HTR-8/SVneo (cell line): ENCODE data around the gene PSMG1.

Experiments used
- DNase-seq: peaks from one replicate; pipeline ENCODE4 v3.0.0; 2011; ENCODE audit warnings: low spot score, mixed read lengths; ENCODE audit not compliant: insufficient read length
- FAIRE-seq: peaks from 2 replicates; lab custom pipeline; 2011; peaks lifted over from hg19 to GRCh38; lab: Jason Lieb, UNC

PSMG1 gene

GRCh38 chr21:39189857-39190604 is 6.8 kb upstream of the PSMG1 start:
- FAIRE-seq = no peak
- DNase-seq = no peak

GRCh38 chr21:39188521-39189139 is 5.4 kb upstream of the PSMG1 start:
- DNase-seq (no peak), FAIRE-seq (no peak)

GRCh38 chr21:39187141-39187540 is 3.9 kb upstream of the PSMG1 start:
- DNase-seq (no peak), FAIRE-seq (no peak)

DNA sequence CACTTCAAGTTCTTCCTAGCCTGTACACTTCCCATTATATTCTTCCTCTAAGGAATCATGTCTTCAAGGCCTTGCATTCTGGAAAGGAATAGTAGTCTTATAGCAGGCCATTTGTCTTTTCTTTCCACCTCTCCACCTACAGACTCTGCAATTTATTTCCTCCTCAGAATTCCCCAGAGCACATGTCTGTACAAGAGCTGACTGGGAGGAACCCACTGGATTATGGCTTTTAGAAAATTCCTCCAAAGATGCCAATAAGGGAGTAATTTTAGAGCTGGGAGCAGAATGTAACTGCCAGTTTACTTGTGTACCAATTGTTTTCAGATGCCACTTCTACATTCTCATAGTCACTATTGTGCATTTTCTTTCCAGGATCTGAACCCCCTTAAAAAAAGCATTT is 3.4 kb upstream of the PSMG1 start:
- DNase-seq = no peak
- FAIRE-seq = no peak

- FAIRE-seq (no peak), DNase-seq (no peak)
These were observed 1.9 kb upstream of the PSMG1 start for GRCh38 chr21:39185157-39185556.

- DNase-seq = no peak
These were observed 1.1 kb upstream of the PSMG1 start for GRCh38 chr21:39184050-39184980.

DNA sequence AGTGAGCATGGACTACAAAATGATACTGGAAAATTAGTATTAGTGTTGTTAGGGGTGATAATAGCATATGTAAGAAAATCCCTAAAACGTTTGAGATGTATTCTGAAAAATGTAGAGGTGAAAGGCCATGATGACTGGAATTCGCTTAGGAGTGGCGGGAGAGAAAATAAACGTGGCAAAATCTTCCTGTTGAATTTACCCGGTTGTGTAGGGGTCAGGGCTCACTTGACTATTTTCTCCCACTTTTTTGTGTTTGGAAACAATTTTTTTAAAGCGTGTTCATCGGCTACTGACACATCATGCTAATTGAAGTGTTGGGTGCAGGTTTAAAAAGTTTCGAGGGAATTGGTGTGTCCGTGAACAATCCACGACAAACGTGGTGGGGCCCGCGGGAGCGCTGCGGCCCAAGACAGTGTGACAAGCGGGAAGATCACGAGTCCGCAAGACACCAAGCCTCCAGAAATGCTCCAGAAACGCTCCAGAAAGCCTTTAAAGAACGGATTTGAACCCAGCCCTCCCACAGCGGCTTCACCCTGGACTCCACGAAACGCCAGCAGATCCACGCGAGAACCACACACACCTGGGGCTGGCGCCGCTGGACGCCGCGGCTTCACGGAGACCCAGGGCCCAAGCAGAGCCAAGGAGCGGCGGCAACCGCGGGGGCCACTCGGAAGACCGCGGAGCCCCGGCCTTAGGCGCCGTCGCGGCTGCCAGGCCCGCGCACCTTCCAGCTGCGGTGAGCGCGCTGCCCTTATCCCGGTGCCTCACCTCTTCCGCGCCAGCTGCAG is 573 bp downstream of the PSMG1 start:
- FAIRE-seq = no peak
- DNase-seq = no peak

More at GRCh38 chr21:39184050-39184980, 1.1 kb upstream of the PSMG1 start:
- no peak for FAIRE-seq

DNA sequence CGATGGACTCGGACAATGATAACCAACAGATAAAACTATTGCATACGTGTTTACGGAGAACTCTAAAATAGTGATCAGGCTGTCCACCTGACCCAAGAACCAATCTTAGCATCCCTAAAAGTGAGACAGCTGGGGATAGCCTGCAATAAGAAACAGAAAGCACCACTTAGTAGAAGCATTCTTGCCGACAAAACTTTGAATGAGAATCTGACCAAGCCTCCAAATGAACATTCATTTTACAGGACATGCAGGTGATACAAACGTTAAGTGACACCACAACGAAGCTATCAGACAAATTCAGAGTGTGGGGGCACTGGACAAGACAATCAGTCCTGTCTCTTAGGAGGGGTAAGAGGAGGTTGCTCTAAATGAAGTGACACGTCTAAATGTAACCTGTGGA is 1.2 kb downstream of the PSMG1 start:
- FAIRE-seq (no peak), DNase-seq (no peak)

DNA sequence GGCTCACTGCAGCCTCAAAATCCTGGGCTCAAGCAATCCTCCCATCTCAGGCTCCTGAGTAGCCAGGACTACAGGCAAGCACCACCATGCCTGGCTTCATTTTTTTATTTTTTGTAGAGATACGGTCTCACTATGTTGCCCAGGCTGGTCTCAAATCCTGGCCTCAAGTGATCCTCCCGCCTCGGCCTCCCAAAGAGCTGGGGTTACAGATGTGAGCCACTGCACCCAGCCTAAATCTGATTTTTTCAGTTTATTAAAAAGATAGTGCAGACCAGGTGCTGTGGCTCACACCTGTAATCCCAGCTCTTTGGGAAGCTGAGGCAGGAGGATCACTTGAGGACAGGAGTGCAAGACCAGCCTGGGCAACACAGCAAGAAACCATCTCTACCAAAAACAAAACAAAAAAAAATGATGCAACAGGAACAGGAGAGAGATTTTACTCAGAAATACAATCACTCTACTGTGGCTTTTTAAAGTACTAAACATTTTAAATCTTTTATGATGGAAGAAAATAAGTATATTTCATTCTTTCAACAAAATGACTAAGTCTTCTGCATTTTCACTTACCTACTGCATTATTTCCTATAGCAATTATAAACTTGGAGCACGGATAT is 1.9 kb downstream of the PSMG1 start:
- DNase-seq (no peak), FAIRE-seq (no peak)

- FAIRE-seq (no peak), DNase-seq (no peak)
These were observed 2.7 kb downstream of the PSMG1 start for GRCh38 chr21:39180429-39181019.

DNA sequence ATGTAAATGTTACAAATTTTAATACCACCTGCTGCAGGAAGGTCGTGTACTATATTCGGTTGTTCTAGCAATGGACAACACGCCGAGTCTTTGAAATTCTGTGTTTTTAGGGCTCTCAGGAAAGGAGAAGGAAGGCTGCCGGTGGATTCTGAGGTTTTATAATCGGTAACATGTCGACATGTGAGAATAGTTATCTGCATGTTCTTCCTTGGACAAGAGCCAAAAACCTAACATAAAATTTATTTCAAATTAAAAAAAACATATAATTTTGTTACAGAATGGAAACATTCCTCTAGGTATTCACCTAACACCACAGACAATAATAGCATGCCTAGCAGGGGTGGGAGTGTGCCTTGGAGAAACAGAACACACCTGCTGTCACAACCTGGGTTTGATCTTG is 4.8 kb downstream of the PSMG1 start:
- FAIRE-seq (no peak), DNase-seq (no peak)

- no peak for FAIRE-seq
- no peak for DNase-seq
These were observed 7.0 kb downstream of the PSMG1 start for GRCh38 chr21:39176271-39176709.

GRCh38 chr21:39175665-39176064 is 7.6 kb downstream of the PSMG1 start:
- no peak for DNase-seq
- no peak for FAIRE-seq

DNA sequence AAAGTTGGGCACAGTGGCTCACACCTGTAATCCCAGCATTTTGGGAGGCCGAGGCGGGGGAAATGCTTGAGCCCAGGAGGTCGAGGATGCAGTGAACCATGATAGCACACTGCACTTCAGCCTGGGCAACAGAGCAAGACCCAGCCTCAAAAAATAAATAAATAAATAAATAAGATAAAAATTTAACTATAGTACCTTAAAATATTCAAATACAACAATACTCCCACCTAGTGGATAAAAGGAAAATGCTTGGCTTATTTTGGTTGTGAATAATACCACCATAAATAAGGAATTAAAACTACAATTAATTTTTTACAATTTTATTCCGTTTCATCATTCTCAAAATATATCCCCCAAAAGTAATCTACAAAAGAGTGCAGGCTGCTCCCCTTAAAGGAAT is 8.1 kb downstream of the PSMG1 start:
- FAIRE-seq (no peak), DNase-seq (no peak)

DNA sequence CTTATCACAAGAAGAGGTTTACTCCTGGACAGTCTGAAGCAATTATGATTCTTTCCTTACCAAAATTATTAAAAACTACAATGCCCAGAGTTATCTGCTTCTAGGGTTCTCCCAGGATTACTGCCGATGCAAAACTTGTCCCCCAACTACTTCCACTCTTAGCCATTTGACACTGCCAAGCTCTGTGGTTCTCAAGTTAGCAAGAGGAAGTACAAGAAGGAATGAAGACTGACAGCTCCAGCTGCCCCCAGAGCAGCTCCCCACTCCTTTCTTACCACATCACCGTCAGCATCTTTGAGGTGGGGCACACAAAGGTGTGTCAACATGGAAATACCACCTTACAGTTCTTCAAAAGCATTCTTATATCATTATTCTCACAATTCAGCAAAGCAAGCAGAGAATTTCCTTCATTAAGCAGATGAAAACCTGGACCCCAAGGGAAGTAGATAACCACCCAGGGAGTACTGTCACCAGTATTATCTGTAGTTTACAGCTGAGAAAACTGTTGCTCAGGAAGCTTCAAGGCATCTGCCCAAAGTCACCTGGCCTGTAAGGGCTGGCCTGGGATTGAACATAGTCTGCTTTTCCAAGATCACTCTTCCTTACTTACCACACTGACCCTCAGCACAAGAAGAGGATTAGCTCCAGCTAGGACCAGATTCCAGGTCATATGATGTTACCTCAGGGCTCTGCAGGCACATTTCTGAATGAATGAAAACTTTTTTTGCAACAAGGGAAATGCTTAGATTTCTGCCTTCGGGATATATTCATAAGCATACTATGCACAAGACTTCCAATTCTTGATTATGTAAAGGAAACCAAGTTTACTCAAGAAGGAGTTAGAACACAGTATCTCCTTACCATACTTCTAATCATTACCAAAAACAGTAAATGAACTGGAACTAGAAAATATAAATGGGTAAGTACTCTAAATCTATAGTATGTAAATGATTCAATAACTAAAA is 9.3 kb downstream of the PSMG1 start:
- no peak for FAIRE-seq
- DNase-seq = no peak

DNA sequence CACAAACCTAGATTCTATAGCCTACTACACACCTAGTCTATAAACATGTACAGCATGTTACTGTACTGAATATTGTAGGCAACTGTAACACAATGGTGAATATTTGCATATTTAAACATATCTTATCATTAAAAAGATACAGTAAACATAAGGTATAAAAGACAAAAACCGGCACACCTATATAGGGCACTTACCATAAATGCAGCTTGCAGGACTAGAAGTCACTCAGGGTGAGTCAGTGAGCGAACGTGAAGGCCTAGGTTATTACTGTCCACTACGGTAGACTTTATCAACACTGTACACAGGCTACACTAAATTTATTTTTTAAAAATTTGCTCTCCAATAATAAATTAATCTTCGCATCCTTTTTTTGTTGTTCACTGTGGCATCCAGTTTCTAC is 13.3 kb downstream of the PSMG1 start:
- no peak for FAIRE-seq
- DNase-seq = no peak

- FAIRE-seq (no peak), DNase-seq (no peak)
These were observed 14.5 kb downstream of the PSMG1 start for GRCh38 chr21:39168800-39169199.

DNA sequence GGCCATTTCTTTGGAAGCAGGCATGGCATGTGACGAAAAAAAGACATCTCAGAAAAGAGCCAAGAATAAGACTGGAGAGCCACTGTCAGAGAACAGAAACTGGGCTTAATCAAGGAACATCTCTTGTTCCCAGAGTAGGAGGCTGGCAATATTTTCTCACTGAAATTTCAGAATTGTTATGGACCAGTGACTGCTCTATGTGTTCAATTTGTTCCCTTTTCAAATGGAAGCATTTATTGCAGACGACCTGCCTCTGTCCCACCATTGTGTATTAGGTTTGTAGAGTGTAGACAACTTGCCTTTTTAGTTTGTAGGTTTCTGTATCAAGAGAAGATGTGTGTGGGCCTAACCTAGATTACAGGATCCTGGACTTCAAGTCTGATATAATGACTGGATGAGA is 18.7 kb downstream of the PSMG1 start:
- FAIRE-seq = no peak

More for the DNA sequence above, 18.7 kb downstream of the PSMG1 start:
- no peak for DNase-seq
